Colonic mucosa (tissue), 4 donors: ENCODE data around the gene DBH. TPM values are rescaled to one million over a fixed set of nuclear protein-coding genes. Genes with fewer than 3 reads are reported as not detected.

ENCODE experiments used
- DNase-seq: peaks from one replicate; pipeline ENCODE4 v3.0.0-alpha.2; 2020
- H3K27ac ChIP-seq: fragments of 200-600 bp; one replicate; pipeline ENCODE4 v1.8.0; 2021
- H3K27me3 ChIP-seq: fragments of 200-600 bp; one replicate; pipeline ENCODE4 v1.8.0; 2021
- H3K36me3 ChIP-seq: fragments of 200-600 bp; one replicate; pipeline ENCODE4 v1.8.0; 2021
- H3K4me1 ChIP-seq: fragments of 200-600 bp; one replicate; pipeline ENCODE4 v1.8.0; 2021; ENCODE audit warnings: mild to moderate bottlenecking
- H3K4me3 ChIP-seq: fragments of 200-600 bp; one replicate; pipeline ENCODE4 v1.8.0; 2021
- H3K9ac ChIP-seq, 2 donors: one replicate each; pipeline ENCODE4 v1.7.0; 2013; ENCODE audit warnings: control low read depth in 2 of 2, low read depth in 2 of 2, low read length in 2 of 2
- H3K9me3 ChIP-seq: fragments of 200-600 bp; one replicate; pipeline ENCODE4 v1.8.0; 2021
- intact Hi-C: fragments of 100-400 bp; cut with DNase I; formaldehyde crosslinking; loops from one replicate; pipeline ENCODE4 v1.14.1; 2022
- total RNA-seq, 2 donors: library from RNA; stranded (reverse); fragmentation: NEBNext Ultra II Directional in 1 of 2; extraction: Animal tissue kit (Norgen Biotek cat#: 25700) in 1 of 2; gene quantifications; one replicate each; pipeline ENCODE4 v1.2.1, GENCODE V29; 2021
- TF ChIP-seq, protein P1 (sequence below): fragments of 200-600 bp; IDR thresholded peaks from one replicate; pipeline ENCODE4 v1.8.0; 2022; ENCODE audit warnings: antibody characterized with exemption, mild to moderate bottlenecking
- donor health status: healthy.
- donor health status: DM: no; HTN: no; CAD: no.
- donor health status: DM: no; HTN: no; CAD: no.

The DBH gene
- total RNA-seq, 2 donors from 2014 or later, result not detected

DNA sequence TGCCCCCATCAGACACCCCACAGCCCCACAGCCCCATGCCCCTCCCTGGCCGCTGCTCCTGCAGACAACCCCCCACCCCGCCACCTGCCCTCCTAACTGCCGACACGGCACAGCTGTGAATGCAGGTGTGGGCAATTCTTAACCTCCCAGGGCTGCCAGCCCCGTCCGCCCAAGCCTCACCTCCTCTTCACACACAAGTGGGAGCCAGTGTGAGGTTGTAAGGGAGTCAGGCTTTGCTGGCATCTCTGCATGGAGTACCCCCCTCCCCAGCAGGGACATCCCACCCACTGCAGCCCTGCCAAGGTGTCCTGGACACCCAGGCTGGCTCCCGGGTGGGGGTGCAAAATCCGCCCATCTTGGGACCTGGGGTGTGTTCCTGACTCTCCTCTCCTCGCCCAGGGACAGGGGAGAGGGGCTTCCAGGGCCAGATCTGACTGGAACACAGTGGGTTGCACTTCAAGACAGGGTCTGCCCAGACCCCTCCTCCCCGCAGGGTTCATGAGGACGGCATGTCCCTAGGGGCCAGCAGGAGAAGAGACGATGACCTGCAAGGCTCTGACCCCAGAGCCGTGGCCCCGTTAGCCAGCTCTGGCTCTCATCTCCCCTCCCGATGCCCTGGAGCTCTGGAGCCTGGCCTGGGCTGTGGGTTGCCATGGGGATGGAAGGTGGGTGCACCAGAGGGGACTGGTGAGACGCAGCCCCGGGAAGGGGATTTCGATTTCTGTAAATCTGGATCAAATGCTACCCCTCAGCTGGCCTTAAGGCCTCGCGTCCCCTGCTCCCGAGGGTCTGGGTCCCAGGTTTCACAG, 67.6 kb downstream of the DBH start:
- Histone ChIP-seq H3K27ac (no peak overlapping the region), H3K9ac (no peak overlapping the region), H3K4me3 (no peak overlapping the region), H3K4me1 (no peaks in the 10 kb centered on the region), H3K9me3 (no peaks in the 10 kb centered on the region), H3K27me3 (peaks cover 9% of the 10 kb centered on the region), H3K36me3 (no peaks in the 10 kb centered on the region)
- intact Hi-C loops, result no loop called here
- TF ChIP-seq, protein P1, sequence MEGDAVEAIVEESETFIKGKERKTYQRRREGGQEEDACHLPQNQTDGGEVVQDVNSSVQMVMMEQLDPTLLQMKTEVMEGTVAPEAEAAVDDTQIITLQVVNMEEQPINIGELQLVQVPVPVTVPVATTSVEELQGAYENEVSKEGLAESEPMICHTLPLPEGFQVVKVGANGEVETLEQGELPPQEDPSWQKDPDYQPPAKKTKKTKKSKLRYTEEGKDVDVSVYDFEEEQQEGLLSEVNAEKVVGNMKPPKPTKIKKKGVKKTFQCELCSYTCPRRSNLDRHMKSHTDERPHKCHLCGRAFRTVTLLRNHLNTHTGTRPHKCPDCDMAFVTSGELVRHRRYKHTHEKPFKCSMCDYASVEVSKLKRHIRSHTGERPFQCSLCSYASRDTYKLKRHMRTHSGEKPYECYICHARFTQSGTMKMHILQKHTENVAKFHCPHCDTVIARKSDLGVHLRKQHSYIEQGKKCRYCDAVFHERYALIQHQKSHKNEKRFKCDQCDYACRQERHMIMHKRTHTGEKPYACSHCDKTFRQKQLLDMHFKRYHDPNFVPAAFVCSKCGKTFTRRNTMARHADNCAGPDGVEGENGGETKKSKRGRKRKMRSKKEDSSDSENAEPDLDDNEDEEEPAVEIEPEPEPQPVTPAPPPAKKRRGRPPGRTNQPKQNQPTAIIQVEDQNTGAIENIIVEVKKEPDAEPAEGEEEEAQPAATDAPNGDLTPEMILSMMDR, result no peak
- DNase-seq, result no peak

DNA sequence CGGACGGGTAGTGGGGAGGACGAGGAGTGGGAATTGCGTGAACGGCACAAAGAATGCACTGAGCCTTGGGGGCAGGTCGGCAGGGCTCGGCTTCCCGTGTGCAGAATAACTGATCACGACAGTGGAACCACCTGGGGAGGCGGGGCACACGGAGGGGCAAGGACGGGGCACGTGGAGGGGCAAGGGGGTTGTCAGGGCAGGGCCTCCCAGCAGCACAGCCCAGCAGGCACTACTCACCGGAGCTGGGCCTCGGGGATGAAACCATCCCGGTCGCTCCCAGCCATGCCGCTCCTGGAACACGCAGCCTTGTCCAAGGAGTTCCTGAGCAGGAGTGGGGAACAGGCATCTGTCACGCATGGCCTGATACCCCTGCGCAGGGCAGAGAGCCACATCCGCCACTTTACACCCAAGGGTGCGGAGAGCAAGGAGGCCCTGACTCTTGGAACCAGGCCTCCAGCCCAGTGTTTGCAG, 68.6 kb downstream of the DBH start:
- Histone ChIP-seq H3K4me1 (no peaks in the 10 kb centered on the region), H3K9me3 (no peaks in the 10 kb centered on the region), H3K4me3 (no peak overlapping the region), H3K27ac (no peak overlapping the region), H3K36me3 (no peaks in the 10 kb centered on the region), H3K9ac (no peak overlapping the region), H3K27me3 (peaks cover 9% of the 10 kb centered on the region)
- DNase-seq, result no peak
- TF ChIP-seq, protein P1, result no peak
- intact Hi-C loops, result no loop called here

DNA sequence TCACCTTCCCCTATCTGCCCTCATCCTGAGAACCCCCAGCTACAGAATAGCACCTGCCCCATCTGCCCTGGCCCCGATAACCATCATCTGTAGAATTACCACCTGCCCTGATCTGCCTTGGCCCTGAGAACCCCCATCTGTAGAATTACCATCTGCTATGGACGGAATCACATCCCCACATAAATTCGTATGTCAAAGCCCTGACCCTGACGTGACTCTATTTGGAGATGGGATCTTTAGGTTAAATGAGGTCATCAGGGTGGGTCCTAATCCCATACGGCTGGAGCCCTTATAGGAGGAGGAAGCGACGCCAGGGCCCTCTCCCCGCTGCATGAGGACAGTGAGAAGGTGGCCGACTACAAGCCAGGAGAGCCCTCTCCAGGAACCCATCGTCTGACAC, 69.4 kb downstream of the DBH start:
- Histone ChIP-seq H3K4me1 (no peaks in the 10 kb centered on the region), H3K27ac (no peak overlapping the region), H3K4me3 (no peak overlapping the region), H3K27me3 (peaks cover 9% of the 10 kb centered on the region), H3K36me3 (no peaks in the 10 kb centered on the region), H3K9me3 (no peaks in the 10 kb centered on the region), H3K9ac (no peak overlapping the region)
- TF ChIP-seq, protein P1, result no peak
- intact Hi-C loops, result no loop called here
- no peak for DNase-seq

DNA sequence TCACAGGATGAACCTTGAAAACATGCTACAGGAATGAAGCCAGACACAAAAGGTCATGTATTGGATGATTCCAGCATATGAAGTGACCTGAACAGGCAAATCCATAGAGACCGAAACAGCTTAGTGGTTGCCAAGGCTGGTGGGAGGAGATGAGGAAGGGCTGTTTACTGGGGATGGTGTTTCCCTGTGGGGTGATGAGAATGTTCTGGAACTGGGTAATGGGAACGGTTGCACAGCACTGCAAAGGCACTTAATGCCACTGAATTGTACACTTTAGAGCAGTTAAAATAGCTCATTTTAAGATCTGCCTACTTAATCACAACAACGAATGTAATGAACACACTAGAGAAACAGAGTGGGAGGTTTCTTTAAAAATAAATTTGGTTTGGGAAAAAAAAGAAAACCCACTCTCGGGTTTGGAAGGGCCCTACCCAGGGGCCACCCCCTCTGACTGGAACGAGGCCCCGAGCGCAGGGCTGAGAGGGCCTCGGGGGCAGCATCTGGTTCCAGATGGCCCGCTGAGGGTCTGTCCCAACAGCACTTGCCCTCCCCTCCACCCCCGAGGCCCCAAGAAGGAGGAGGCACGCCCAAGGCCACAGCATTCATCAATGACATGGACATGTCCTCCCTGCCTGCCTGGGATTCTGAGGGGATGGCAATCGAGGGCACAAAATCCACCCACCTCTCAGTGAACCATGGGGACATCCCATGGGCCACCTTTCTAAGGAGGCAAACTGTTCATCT, 70.3 kb downstream of the DBH start:
- no peaks in the 10 kb centered on the region for H3K9me3 ChIP-seq
- TF ChIP-seq, protein P1, result no peak
- DNase-seq, result no peak
- H3K27me3 ChIP-seq, result peaks cover 9% of the 10 kb centered on the region
- no peak overlapping the region for H3K9ac ChIP-seq
- H3K27ac ChIP-seq, result no peak overlapping the region
- intact Hi-C loops, result no loop called here
- no peak overlapping the region for H3K4me3 ChIP-seq
- no peaks in the 10 kb centered on the region for H3K4me1 ChIP-seq
- H3K36me3 ChIP-seq, result no peaks in the 10 kb centered on the region

DNA sequence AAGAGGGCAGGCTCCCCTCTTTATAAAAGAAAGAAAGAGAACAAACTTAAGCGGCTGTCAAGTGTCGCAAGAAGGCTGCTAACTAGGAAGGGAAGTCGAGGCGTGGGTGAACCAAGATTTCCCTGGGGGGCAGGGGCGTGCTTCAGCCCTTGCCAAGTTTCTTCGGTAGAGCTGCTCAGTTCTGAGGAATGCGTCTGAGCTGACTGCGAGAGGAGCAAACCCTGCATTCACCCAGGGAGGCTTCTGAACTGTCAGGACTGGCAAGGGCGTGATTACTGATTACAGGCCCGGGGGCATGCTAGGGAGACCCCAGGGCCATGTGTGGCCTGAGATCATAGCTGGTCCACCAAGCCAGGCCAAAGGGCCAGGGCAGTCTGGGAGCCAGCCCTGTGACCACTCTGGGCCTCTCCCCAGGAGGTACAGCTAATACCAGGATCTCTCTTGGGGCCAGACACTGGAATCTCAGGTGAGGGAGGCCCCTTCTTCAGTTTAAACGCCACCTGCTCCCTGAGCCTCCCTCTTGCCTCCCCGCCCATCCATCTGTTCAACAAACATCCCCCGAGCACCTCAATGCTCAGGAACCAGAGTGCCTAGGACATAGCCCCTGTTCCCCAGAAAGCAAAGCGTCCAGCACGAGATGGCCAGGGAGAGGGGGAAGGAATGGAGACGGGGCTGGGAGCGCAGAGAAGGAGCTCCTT, 71.1 kb downstream of the DBH start:
- Histone ChIP-seq H3K36me3 (no peaks in the 10 kb centered on the region), H3K4me1 (no peaks in the 10 kb centered on the region), H3K9ac (no peak overlapping the region), H3K27me3 (peaks cover 7% of the 10 kb centered on the region), H3K27ac (no peak overlapping the region), H3K4me3 (no peak overlapping the region), H3K9me3 (no peaks in the 10 kb centered on the region)
- TF ChIP-seq, protein P1, result no peak
- intact Hi-C loops, result no loop called here
- DNase-seq, result no peak
